Immature natural killer cell (primary cell): Measurements from ENCODE around the gene RFX2. TPM values are rescaled to one million over a fixed set of nuclear protein-coding genes. Genes with fewer than 3 reads are reported as not detected.

ENCODE experiments used
- DNase-seq, 3 donors: peaks; one replicate each; pipeline ENCODE4 v3.0.0; 2022; ENCODE audit warnings: mixed read lengths in 1 of 3
- H3K27ac Mint-ChIP-seq, 6 donors: one replicate each; pipeline ENCODE4 v1.8.0; 2020; ENCODE audit warnings: mixed read lengths in 6 of 6, mild to moderate bottlenecking in 5 of 6, inconsistent platforms in 4 of 6, moderate library complexity in 3 of 6
- H3K27me3 Mint-ChIP-seq, 3 donors: one replicate each; pipeline ENCODE4 v1.8.0; 2020 to 2021; ENCODE audit warnings: low read depth in 3 of 3, mild to moderate bottlenecking in 3 of 3, mixed read lengths in 3 of 3, moderate library complexity in 3 of 3, inconsistent platforms in 1 of 3
- H3K36me3 Mint-ChIP-seq, 3 donors: one replicate each; pipeline ENCODE4 v1.8.0; 2020; ENCODE audit warnings: mixed read lengths in 3 of 3, inconsistent platforms in 2 of 3, mild to moderate bottlenecking in 2 of 3
- H3K4me1 Mint-ChIP-seq, 2 donors: one replicate each; pipeline ENCODE4 v1.8.0; 2020; ENCODE audit warnings: inconsistent platforms in 2 of 2, mild to moderate bottlenecking in 2 of 2, mixed read lengths in 2 of 2, moderate library complexity in 1 of 2
- H3K4me3 Mint-ChIP-seq, 5 donors: one replicate each; pipeline ENCODE4 v1.8.0; 2020; ENCODE audit warnings: mild to moderate bottlenecking in 5 of 5, mixed read lengths in 5 of 5, inconsistent platforms in 3 of 5, moderate library complexity in 3 of 5
- H3K9me3 Mint-ChIP-seq, 6 donors: one replicate each; pipeline ENCODE4 v1.8.0; 2020; ENCODE audit warnings: mild to moderate bottlenecking in 6 of 6, mixed read lengths in 6 of 6, inconsistent platforms in 4 of 6, moderate library complexity in 3 of 6
- polyA plus RNA-seq, 3 donors: library from polyadenylated mRNA; unstranded; fragments of 300-500 nt; fragmentation: Illumina TruSeq; gene quantifications; one replicate each; pipeline ENCODE4 v1.2.3, GENCODE V29; 2021

RFX2 gene
- polyA plus RNA-seq, 3 donors from 2014 or later: 2.2 to 3.9 TPM; not detected in 1

DNA sequence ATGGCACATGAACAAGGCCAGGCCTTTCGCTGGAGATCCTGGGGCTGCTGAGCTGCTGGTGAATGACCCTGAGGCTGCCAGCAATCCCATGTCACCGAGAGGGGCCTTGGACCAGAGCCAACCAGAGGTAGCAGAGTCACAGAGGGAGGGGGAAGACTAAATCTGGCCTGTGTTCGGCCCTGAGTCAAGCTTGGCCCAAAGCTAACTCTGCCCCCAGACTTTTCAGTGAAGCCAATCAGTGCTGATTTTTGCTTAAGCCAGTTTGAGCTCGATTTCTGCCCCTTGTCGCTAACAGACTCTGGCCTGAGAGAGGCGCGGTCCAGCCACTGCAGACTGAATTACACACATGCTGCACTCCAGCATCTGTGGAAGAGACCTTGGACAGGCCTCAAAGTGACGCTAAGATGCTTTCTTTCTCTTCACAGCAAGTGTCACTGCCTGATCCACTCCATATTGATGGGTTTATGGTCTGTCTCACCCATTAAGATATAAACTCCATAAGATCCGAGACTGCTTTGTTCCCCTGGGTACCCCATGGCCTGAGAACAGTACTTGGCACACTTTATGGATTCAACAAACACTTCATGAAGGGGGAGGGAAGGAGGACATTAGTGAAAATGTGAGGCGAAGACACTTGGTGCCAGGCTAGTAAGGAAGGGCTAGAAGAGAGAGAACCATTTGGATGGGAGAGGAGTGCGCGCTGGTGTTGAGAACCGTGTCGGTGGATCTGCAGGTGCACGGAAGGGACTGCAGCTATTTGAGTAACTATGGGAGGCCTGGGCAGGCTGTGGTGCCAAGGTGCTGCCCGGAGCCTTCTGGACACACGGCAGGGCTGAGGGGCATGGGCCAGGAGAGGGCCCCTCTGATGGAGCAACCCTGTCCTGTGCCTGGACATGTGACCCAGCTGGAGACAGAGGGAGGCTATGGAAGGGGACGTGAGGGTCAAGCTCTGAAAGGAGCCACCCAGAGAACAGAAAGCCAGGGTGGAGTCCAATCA is 150.0 kb downstream of the RFX2 start:
- Mint-ChIP-seq H3K4me1 (peaks cover 90% of the 10 kb centered on the region in 2 donors), H3K9me3 (no peaks in the 10 kb centered on the region), H3K27ac (peak overlapping the region; percentile 89 to 98 (median 96)), H3K36me3 (peaks cover 0 to 4% (median 0%) of the 10 kb centered on the region in 3 donors), H3K4me3 (peak overlapping the region; percentile 24 to 76 (median 66)), H3K27me3 (peaks cover 0 to 5% (median 0%) of the 10 kb centered on the region in 3 donors)
- no peak for DNase-seq

DNA sequence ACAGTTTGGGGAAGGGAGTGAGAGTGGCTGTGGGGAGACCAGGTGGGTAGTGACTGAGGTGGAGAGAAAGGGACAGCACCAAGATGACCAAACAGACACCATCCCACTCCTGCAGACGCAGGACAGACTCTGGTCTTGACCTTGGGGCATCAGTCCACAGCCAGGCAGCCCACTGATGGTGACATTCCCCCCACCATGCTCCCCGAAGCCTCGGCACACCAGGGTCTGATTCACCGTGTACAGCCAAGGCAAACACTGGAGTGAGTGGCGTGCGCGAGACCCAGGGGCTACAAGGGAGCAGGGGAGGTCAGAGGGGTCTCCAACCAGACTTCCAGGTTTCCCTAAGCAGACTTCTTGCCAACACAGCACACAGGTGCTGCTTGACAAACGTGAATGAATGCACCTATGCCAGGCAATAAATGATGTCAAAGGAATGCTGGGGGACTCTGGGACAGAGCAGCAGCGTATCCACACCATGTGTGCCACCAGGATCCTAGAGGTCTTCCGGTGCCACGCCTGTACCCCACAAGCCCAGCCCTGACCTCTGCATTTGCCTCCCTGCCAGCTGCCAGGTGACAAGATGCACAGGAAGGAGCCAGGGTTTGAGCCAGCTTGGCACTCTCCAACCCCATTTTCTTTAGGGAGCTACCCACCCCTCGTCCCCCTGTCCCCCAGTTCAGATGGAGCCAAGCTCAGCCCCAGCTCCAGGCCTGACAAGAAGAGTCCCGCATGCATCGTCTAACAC is 150.9 kb downstream of the RFX2 start:
- peaks cover 0 to 4% (median 0%) of the 10 kb centered on the region in 3 donors for H3K36me3 Mint-ChIP-seq
- H3K27me3 Mint-ChIP-seq: peaks cover 0 to 5% (median 0%) of the 10 kb centered on the region in 3 donors
- H3K4me3 Mint-ChIP-seq: no peak overlapping the region
- DNase-seq: no peak
- H3K9me3 Mint-ChIP-seq: no peaks in the 10 kb centered on the region
- H3K4me1 Mint-ChIP-seq: peaks cover 91 to 92% of the 10 kb centered on the region in 2 donors
- H3K27ac Mint-ChIP-seq: peak overlapping the region in 5 of 6 donors; percentile 89 to 98 (median 96)

DNA sequence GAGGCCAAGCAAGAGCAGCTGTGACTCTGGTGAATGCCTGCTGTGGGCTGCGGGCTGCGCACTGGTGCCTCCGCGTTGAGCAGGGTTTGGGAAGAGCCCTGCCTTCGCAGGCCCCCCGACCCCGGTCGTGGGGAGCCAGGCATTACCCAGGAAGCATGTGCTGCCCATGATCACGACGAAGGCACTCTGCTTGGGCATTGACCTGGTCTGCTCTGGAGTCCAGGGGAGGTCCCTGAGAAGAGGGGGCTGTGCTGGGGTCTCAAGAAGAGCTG is 151.5 kb downstream of the RFX2 start:
- peak overlapping the region in 3 of 6 donors; percentile 49 to 74 (median 50) for H3K27ac Mint-ChIP-seq
- peaks cover 0 to 4% (median 0%) of the 10 kb centered on the region in 3 donors for H3K36me3 Mint-ChIP-seq
- no peak for DNase-seq
- H3K4me3 Mint-ChIP-seq: no peak overlapping the region
- H3K4me1 Mint-ChIP-seq: peaks cover 92% of the 10 kb centered on the region in 2 donors
- H3K9me3 Mint-ChIP-seq: no peaks in the 10 kb centered on the region
- H3K27me3 Mint-ChIP-seq: peaks cover 0 to 5% (median 0%) of the 10 kb centered on the region in 3 donors

DNA sequence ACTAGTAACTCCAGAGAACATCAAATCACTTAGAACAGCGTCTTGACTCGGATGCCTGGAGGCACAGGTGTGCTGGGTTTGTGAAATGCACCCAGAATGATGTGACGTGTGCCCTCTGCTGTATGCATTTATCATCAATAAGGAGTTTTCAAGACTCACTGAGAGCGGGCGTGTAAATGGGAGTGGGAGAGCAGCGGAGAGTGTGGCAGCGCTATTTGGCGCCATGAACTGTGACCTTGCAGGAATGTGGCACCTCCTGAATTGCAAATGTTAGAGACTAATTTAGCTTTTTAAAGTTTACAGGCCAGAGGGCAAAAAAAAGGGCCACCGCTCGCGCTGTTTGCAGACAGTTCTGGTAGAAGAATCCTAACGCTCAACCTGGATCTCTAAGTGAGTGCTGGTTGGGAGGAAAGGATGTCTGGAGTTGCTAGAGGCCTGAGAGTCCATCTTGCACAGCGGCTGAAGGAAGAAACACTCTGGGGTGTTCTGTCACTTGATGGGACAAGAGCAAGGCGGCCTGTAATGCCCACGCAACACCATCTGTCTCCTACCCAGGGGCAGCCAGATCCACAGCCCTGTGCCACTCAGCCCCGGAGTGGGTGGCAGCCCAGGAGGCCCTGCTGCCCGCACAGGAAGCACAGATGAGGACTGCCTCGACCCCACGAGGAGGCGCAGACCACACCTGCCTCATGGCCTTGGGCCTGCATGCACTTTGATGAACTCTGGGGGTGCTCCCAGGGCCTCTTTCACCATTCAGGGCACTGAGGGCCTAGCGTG is 152.0 kb downstream of the RFX2 start:
- DNase-seq: no peak
- Mint-ChIP-seq H3K9me3 (no peaks in the 10 kb centered on the region), H3K27me3 (peaks cover 0 to 5% (median 0%) of the 10 kb centered on the region in 3 donors), H3K4me3 (peak overlapping the region in 1 of 5 donors; percentile 45), H3K27ac (peak overlapping the region in 5 of 6 donors; percentile 17 to 93 (median 66)), H3K4me1 (peaks cover 92% of the 10 kb centered on the region in 2 donors), H3K36me3 (peaks cover 0 to 4% (median 0%) of the 10 kb centered on the region in 3 donors)

DNA sequence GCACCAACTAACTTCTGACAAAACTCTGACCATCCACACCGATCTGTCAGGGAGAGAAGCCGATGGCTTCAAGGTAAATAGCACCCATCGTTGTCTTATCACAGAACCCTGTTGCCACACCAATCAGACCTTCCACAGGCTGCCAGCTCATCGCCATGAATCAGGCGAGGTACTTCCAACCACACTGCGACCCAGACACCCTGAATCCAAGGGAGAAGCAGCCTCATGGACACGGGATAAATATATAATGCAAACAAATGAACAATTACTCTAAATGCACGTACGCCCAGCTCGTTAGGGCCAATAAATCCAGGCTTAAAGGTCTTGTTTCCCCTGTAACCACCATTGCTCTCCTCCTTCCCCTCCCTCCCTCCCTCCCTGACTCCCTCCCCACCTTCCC is 153.1 kb downstream of the RFX2 start:
- DNase-seq: no peak
- peaks cover 92% of the 10 kb centered on the region in 2 donors for H3K4me1 Mint-ChIP-seq
- H3K36me3 Mint-ChIP-seq: peaks cover 0 to 4% (median 0%) of the 10 kb centered on the region in 3 donors
- H3K27ac Mint-ChIP-seq: no peak overlapping the region
- H3K4me3 Mint-ChIP-seq: no peak overlapping the region
- no peaks in the 10 kb centered on the region for H3K9me3 Mint-ChIP-seq
- H3K27me3 Mint-ChIP-seq: peaks cover 0 to 8% (median 0%) of the 10 kb centered on the region in 3 donors

DNA sequence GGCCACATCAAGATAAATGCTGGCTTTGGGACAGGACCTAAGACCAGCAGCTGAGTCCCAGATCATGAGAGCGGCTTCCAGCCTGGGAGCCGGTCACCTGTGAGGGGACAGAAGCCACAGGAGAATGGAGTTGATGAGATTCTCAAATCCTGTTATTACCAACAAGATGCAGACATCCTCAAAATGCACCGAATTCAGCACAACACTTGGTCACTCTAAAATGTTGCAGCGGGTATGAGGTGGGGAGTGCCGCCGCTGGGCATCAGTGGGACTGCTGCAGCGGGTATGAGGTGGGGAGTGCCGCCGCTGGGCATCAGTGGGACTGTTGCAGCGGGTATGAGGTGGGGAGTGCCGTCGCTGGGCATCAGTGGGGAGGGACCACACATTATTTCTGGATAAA is 153.6 kb downstream of the RFX2 start:
- Mint-ChIP-seq H3K27ac (peak overlapping the region in 2 of 6 donors; percentile 12 to 64), H3K4me1 (peaks cover 92% of the 10 kb centered on the region in 2 donors), H3K4me3 (no peak overlapping the region), H3K36me3 (peaks cover 0 to 4% (median 0%) of the 10 kb centered on the region in 3 donors), H3K9me3 (no peaks in the 10 kb centered on the region), H3K27me3 (peaks cover 0 to 4% (median 0%) of the 10 kb centered on the region in 3 donors)
- no peak for DNase-seq

DNA sequence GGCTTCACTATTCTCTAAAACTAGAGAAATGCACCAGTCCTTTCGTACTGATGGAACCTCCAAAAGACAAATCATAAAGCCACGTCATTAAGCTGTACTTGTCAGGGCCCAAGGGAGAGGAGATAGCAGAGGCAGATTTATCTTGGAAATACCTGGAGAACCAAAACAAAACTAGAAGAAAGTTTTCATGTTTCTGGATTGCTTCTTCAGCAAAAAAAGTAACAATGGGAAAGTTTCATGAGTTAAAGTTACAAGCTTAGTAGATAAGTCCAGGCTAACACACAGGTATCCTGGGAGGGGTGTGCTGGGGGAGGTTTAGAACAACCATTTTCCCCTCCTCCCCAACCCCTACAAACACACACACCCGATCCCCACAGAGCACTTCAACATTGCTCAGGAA is 154.0 kb downstream of the RFX2 start:
- no peak overlapping the region for H3K4me3 Mint-ChIP-seq
- peaks cover 0 to 4% (median 0%) of the 10 kb centered on the region in 3 donors for H3K36me3 Mint-ChIP-seq
- H3K27me3 Mint-ChIP-seq: peaks cover 0 to 4% (median 0%) of the 10 kb centered on the region in 3 donors
- H3K27ac Mint-ChIP-seq: peak overlapping the region in 3 of 6 donors; percentile 12 to 66 (median 64)
- H3K9me3 Mint-ChIP-seq: no peaks in the 10 kb centered on the region
- no peak for DNase-seq
- H3K4me1 Mint-ChIP-seq: peaks cover 92% of the 10 kb centered on the region in 2 donors

DNA sequence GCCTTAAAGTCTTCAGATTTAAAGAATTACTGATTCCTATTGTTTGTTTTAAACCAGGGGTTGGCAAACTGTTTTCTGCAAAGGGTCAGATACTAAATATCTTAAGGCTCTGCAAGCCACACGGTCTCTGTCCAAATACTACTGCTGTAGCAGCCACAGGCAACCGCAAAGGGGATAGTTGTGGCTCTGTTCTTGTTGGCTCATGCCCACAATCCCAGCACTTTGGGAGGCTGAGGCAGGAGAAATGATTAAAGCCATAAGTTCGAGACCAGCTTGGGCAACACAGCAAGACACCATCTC is 154.7 kb downstream of the RFX2 start:
- H3K27me3 Mint-ChIP-seq: peaks cover 0 to 4% (median 0%) of the 10 kb centered on the region in 3 donors
- peak overlapping the region in 4 of 6 donors; percentile 35 to 66 (median 64) for H3K27ac Mint-ChIP-seq
- H3K36me3 Mint-ChIP-seq: peaks cover 0 to 4% (median 0%) of the 10 kb centered on the region in 3 donors
- peaks cover 92% of the 10 kb centered on the region in 2 donors for H3K4me1 Mint-ChIP-seq
- peak overlapping the region in 1 of 5 donors; percentile 27 for H3K4me3 Mint-ChIP-seq
- DNase-seq: no peak
- no peaks in the 10 kb centered on the region for H3K9me3 Mint-ChIP-seq

DNA sequence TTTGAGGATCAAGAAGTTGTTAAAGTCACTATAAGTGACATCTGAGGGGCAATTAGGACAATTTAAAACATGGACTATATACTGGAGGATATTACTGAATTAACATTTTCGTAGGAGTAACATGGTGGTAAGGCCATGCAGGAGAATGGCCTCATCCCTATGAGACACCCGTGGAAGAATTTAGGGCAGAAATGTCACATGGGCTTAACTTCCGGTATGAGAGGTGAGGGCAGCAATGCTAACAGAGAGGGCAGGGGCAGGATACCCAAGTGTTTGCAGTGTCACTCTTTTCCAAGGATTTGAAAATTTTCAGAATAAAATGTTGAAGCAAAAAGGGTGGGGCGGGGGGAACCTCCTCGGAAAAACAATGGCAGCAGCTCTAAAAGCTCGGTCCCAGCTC is 156.0 kb downstream of the RFX2 start:
- Mint-ChIP-seq H3K4me1 (peaks cover 90 to 95% of the 10 kb centered on the region in 2 donors), H3K27me3 (peaks cover 0 to 4% (median 0%) of the 10 kb centered on the region in 3 donors), H3K9me3 (no peaks in the 10 kb centered on the region), H3K4me3 (peak overlapping the region; percentile 53 to 82 (median 61)), H3K36me3 (peaks cover 0 to 4% (median 0%) of the 10 kb centered on the region in 3 donors), H3K27ac (peak overlapping the region; percentile 66 to 94 (median 88))
- no peak for DNase-seq

DNA sequence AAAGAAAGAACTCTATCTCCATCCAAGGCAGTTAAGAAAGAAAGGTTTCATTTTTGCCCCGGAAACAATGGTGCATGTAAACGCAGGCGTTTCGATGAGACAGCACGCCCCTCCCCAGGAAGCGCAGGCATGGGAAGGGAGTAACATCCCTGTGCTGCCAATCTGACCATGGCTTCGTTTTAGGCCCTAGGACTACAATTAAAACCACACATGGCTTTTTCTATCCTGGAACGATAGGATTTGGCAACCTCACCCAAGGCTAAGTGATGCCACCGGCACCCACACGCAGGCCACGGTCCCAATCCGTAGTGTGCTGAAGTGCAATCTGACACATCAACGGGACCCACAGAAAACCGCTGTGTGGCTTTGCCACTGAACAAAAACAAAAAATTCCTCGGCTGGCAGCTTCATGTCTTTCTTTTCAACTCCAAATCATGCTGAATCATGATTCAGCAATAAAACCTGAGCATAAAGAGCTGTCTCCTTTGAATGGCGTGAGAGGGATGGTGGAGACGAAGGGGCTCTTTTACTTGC is 156.6 kb downstream of the RFX2 start:
- Mint-ChIP-seq H3K27ac (peak overlapping the region; percentile 66 to 94 (median 88)), H3K4me1 (peaks cover 90 to 96% of the 10 kb centered on the region in 2 donors), H3K4me3 (peak overlapping the region; percentile 53 to 82 (median 61)), H3K36me3 (peaks cover 0 to 4% (median 0%) of the 10 kb centered on the region in 3 donors), H3K27me3 (peaks cover 0 to 4% (median 0%) of the 10 kb centered on the region in 3 donors), H3K9me3 (no peaks in the 10 kb centered on the region)
- DNase-seq: peak in 2 of 3 donors; percentile 14 to 22

DNA sequence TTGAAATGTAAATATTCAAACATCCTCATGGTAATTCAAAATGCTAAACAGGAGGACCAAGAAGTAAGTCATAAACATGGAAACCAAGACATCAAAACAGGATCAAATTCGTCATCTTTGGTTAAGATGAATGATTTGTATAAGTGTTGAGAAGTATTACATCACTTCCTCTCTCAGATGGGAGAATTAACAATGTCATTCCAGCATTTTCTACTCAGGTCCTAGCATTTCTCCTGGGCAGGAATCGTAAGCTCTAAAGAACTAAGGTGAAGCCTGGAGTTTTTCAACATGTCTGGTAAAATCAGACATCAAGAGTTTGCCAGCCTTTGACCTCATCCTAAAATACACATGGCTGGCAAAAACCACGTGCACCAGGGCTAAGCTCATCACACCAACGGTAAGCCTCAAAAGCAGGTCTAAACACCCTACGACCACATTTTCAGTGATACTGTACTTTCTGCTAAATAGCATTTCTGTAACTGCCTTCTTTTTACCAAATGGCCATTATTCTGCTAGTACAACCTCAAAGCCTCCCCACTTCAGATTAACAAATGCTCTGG is 157.2 kb downstream of the RFX2 start:
- peak; percentile 21 to 27 (median 24) for DNase-seq
- Mint-ChIP-seq H3K4me1 (peaks cover 89 to 97% of the 10 kb centered on the region in 2 donors), H3K27me3 (peaks cover 0 to 4% (median 0%) of the 10 kb centered on the region in 3 donors), H3K4me3 (peak overlapping the region; percentile 53 to 82 (median 61)), H3K36me3 (peaks cover 0 to 3% (median 0%) of the 10 kb centered on the region in 3 donors), H3K9me3 (no peaks in the 10 kb centered on the region), H3K27ac (peak overlapping the region; percentile 66 to 94 (median 88))

DNA sequence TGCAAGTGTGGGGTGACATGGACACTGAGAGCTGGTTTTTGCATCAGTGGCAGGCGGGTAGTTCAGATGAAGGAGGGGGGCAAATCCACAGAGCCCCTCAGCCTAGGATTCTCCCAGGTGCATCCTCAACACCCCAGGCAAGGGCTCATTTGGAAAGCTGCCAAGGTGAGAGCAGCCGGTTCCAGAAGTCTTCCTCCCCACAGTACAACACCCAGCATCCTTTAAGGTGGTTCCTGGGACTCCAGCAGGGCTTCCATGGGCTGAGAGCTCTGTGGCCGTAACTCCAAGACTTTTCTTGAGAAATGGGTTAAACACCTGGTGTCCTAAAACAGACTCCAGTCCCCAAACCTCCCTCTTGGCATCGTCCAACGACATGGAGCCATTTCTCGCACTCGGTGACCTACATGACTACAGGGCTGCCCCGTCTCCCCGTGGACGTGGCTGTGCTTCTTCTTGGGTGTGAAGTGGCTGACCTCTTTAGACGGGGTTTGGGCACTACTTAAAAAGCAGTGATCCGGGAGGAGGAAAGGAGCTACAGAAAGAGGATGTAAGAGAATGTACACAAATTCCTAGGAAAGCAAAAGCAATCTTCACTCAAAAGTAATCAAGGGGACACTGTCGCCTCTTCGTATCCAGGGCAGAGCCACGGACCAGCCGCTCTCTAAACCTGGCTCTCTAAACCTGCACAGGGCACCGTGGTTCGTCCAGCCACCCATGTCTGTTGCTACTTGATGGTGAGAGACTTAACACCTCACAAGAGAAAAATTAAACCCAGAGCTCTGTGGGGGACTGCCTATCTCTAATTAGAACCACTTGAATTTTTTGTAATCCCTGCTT is 157.9 kb downstream of the RFX2 start:
- Mint-ChIP-seq H3K27me3 (peaks cover 0 to 4% (median 0%) of the 10 kb centered on the region in 3 donors), H3K9me3 (no peaks in the 10 kb centered on the region), H3K4me3 (peak overlapping the region; percentile 52 to 82 (median 56)), H3K36me3 (no peaks in the 10 kb centered on the region), H3K27ac (peak overlapping the region; percentile 66 to 94 (median 88)), H3K4me1 (peaks cover 86 to 97% of the 10 kb centered on the region in 2 donors)
- DNase-seq: peak in 1 of 3 donors; percentile 17
